HCEC 1CT (cell line): ENCODE results near the gene CPNE4.

ENCODE experiments used
- DNase-seq: peaks from one replicate; pipeline ENCODE4 v3.0.0-alpha.2; 2017

CPNE4 gene

GRCh38 chr3:131568460-131568859, 466.4 kb downstream of the CPNE4 start:
- DNase-seq: no peak

GRCh38 chr3:131564812-131565211, 470.0 kb downstream of the CPNE4 start:
- no peak for DNase-seq

DNA sequence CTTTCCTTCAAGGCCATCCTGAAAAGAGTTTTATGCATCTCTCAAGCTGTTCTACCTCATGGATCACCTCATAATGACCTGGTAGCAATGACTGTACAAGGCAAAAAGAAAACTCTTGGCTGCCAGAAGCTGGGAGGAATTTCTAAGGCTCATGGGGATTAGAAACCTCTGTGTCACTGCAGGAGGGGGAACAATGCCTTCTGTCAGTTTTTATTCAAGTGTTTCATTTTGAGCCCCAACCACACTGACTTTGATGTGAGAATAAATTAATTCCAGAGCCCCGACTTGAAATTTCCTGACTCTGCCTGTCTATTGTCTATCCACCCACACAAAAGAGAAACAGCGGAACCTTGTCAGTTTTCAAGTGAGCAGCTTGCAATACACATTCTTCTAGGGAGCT, 473.3 kb downstream of the CPNE4 start:
- DNase-seq: no peak

GRCh38 chr3:131560795-131561194, 474.0 kb downstream of the CPNE4 start:
- no peak for DNase-seq

DNA sequence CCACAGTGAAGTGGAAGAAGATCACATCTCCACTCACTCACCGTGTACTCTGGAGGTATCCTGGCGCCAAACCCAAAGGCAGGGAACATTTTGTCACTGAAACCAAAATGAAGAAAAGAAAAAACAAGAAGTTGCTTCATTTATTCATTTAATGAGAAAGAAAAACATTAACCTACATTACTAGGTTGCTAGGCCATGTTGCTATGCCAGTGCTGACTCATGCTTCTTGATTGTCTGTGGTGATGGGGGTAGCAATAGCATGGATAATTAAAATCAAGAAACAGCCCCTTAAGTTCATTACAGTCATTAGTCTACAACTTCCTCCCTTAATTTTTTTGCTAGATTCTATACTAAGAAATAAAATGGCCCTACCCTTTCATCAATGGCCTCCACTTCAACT, 479.4 kb downstream of the CPNE4 start:
- no peak for DNase-seq

DNA sequence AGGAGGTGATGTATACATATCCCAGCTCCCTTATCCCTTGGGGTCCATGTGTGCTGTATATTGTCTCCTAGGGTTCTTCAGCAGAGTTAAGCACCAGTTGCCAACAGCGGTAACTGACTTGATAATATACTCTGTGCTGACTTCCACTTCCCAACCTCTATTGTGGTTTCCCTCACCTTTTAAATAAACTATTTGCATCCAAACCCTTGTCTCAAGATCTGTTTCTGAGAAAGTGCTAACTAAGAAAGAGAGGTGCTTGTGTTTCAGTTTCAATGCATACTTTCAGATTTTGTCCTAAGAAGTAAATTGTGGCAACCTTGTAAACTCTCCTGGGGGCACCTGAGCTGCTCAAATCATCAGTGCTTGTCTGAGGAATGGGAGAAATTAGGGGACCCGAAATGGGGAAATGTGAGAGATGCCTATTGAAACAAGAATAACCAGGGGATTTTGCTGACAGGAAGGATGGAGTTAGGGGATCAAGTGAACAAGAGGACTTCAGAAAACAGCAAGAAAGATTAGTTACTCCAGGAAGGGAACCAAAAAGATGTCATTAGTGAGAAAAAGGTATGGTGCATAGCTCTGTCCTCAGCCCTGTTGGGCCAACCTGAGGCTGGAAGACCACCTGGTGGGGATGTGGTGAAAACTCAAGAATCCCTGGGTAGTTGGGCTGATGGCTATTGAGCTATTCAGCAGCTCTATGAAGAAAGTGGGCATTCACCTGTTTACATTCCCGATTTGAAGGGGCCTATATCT, 481.1 kb downstream of the CPNE4 start:
- no peak for DNase-seq

GRCh38 chr3:131551761-131552160, 483.1 kb downstream of the CPNE4 start:
- DNase-seq: no peak

- DNase-seq: no peak
Observed at GRCh38 chr3:131550562-131551465, 484.0 kb downstream of the CPNE4 start.

DNA sequence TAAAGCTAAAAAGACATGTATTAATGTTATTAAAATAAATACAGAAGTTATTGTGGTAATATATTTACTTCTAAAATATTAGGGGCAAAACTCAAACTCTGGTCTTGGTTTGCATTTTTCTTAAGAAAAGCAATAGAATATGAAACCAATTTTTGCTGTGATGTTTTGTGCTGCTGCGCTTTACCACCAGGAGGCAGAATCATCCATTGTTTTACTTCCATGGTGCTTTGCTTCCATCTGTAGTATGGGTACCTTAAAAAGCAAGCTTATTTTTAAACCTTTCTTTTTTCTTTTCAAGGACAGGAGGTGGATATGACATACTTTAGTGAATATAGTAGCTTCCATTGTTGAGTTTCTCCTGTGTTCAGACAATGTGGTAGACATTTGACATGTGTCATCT, 485.5 kb downstream of the CPNE4 start:
- no peak for DNase-seq

DNA sequence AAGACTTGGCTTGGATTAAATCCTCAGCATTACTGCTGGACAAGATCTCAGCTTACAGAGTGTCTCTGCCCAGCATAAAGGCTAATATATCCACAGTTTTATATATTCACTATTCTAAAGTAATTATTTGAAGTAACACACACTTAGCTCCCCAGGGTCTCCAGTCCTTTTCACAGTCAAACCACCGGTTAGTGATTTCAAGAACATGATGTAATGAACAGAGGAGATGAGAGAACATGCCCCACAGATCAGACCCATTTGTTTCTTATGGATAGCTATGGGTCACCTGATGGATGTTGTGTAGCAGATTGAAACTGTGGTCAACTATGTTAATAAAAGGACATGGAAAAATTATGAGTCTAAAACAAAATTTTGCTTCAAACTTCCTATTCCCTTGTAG, 487.2 kb downstream of the CPNE4 start:
- DNase-seq: no peak

DNA sequence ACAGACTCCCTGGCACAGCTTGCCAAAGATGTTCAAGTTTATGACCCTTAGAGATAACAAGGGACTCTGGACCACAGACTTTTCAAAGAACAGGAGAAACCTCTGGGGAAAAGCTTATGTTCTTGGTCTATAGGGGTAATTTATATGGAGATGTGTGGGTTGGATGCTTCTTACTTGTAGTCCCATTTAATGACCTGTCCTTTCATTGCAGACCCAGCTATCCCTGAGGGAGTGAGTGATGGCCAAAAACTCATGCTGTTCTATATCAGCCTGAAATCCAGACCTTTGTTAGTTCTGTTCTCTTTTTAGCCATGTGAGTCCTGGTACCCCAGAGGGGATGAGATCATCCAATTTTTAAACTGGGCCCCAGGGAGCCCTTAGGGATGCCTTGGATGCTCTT, 488.4 kb downstream of the CPNE4 start:
- DNase-seq: no peak

DNA sequence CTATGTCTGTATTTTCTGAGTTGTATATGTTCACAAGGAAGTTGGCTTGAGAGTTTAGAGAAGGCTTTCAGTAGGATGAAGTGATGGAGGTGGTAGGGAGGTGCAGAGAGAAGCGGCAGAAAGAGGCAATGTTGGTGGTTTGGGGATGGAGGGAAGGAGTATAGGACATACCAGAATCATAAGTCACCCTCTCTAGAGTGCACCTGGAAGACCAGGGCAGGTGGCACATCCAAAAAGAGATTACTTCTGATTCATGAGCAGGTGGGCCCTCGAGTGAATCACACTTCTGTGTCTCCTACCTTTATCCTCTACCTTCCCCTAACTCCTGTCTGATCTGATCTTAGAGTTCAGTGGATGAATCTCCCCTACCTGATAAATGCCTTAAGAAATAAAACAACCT, 490.3 kb downstream of the CPNE4 start:
- no peak for DNase-seq

DNA sequence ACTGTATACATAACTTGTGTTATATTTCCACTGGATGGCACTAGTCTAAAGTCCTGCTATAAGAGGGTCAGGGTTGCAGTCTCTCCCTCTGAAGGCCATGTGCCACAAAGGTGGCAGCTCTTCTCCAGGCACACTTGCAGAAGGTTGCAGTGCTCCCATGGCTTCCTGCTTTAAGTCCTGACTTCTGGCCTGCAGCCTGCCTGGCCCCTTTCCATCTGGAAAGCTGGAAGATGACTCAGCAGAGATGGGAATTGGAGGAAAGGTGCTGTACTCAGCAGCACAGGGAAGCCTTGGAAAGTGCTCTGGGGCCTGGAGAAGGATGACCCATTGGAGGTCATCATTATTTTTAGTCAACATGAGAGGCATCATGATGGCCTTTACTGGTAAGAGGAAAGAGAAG, 491.1 kb downstream of the CPNE4 start:
- peak; percentile 87 for DNase-seq

DNA sequence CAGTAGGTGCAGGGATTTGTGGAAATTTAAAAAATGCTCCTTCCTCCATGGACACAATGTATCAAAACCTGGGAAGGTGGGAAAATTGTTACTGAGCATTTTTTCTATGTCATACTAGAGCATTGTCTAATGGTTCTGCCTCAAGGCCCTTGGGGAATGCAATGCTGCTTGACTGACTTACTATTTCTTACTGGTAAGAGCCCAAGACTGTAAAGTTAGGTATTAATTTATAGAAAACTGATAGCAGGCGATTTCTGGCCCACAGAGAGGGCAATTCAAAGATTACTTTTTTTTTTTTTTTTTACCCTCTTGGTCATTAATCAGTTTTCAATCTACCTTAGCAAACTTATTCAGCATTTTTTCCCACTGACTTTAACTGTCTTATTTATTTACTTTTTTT, 493.5 kb downstream of the CPNE4 start:
- no peak for DNase-seq

- no peak for DNase-seq
Observed at GRCh38 chr3:131540821-131541220, 494.0 kb downstream of the CPNE4 start.

GRCh38 chr3:131540143-131540542, 494.7 kb downstream of the CPNE4 start:
- no peak for DNase-seq

DNA sequence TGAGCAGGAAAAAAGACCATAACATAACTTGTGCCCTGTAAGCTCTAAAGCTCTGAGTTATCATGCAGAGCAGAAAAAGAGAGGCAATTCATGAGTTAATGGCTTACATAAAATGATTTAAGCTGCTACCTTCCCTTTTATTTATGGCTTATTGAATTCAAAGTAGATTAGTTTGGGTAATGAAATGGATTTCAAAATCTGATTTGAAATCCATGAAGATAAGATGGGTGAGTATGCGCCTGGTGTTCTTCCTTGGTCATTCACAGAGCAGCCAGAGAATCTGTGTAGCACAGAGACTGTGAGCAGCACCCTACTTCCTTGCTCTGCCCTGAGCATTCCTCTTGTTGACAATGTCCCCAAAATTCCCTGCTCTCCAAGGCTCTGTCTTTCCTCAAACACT, 495.8 kb downstream of the CPNE4 start:
- DNase-seq: no peak

DNA sequence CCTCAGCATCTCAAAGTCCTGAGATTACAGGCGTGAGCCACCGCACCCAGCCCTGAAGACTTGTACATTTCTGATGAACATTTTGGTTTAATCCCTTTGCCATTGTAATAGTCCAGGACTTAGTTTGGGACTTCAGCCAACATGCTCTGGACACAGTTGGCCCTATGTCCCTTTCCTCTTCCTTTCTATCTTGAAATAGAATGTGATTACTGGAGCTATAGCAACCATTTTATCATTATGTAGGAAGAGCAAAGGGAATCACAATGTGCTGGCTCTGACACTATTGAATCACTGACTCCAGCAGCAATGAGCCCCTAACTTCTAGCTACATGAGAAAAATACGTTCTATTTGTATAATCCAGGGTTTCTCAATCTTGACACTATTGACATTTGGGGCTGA, 497.3 kb downstream of the CPNE4 start:
- no peak for DNase-seq

DNA sequence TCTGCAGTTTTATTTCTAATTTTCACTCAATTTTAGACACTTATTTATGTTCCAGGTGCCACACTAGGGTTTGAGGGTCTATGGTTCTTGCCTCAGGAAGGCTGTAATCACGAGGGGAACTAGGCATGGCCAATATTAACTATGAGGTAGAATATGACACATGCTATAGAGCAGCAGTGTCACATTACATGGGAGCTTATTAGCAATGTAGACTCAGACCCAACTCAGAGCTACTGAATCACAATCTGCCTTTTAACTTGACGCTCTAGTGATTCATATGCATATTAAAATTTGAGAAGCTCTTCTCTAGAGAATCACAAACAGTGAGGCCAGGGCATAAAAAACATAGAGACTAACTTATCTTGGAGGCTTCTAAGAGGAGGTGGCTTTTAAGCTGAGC, 499.2 kb downstream of the CPNE4 start:
- DNase-seq: peak; percentile 86

- peak; percentile 59 for DNase-seq
Observed at GRCh38 chr3:131535131-131535530, 499.7 kb downstream of the CPNE4 start.

DNA sequence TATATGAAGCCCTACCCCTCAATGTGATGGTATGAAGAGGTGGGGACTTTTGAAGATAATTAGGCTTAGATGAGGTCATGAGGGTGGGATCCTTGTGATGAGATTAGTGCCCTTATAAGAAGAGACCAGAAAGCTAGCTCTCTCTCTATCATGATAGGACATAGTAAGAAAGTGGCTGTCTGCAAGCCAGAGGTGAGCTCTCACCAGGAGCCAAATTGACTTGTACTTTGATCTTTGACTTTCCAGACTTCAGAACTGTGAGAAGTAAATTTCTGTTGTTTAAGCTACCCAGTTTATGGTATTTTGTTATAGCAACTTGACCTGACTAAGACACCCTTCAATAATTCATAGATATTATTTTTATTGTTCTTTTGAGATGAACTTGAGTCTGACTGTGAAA, 502.2 kb downstream of the CPNE4 start:
- DNase-seq: no peak

DNA sequence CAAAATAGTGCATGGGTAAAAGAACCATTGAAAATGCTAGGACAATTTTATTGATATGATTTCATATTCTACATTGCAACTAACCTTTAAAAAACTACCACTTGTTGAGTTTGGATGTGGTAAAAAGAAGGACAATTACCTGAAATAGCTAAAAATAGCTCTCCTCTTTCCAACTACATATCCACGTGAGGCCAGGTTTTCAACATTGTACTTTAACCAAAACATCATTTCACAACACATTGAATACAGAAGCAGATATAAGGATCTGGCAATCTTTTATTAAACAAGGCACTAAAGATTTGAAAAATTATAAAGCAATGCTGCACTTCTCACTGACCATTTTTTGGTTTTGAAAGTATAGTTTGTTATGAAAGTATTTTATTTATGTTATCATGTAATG, 504.0 kb downstream of the CPNE4 start:
- no peak for DNase-seq

- no peak for DNase-seq
Observed at GRCh38 chr3:131530388-131530787, 504.4 kb downstream of the CPNE4 start.

- peak; percentile 46 for DNase-seq
Observed at GRCh38 chr3:131526801-131527347, 507.9 kb downstream of the CPNE4 start.
